GM23338 (cell line): ENCODE data around the gene TNS3. TPM values are rescaled to one million over a fixed set of nuclear protein-coding genes. Genes with fewer than 3 reads are reported as not detected.

Source experiments
- ATAC-seq: fragments of 200-7000 bp; cut with Tn5 transposase; 3 replicates; pipeline ENCODE4 v1.9.1; 2020
- DNase-seq: peaks from one replicate; pipeline ENCODE4 v3.0.0-alpha.2; 2015; ENCODE audit warnings: low spot score
- H2AFZ ChIP-seq: fragments of 200-600 bp; sonication (generic); 2 replicates; pipeline ENCODE4 v1.8.0; 2016; ENCODE audit warnings: antibody characterized with exemption, mild to moderate bottlenecking, moderate library complexity
- H3F3A ChIP-seq: fragments of 200-600 bp; sonication (generic); replicated peaks from 2 replicates; pipeline ENCODE4 v1.8.0; 2017; ENCODE audit warnings: antibody characterized with exemption, mixed run types, low read depth
- H3K27ac ChIP-seq: fragments of 200-600 bp; sonication (generic); 2 replicates; pipeline ENCODE4 v1.6.1; 2016; ENCODE audit warnings: low read depth
- H3K27me3 ChIP-seq: fragments of 200-600 bp; sonication (generic); 2 replicates; pipeline ENCODE4 v1.8.0; 2016; ENCODE audit warnings: mild to moderate bottlenecking, mixed run types, moderate library complexity; ENCODE audit not compliant: insufficient read depth
- H3K36me3 ChIP-seq: fragments of 200-600 bp; sonication (generic); 2 replicates; pipeline ENCODE4 v1.8.0; 2016; ENCODE audit warnings: mild to moderate bottlenecking; ENCODE audit not compliant: insufficient read depth
- H3K4me1 ChIP-seq: fragments of 200-600 bp; sonication (generic); 2 replicates; pipeline ENCODE4 v1.8.0; 2016; ENCODE audit warnings: mild to moderate bottlenecking, moderate library complexity; ENCODE audit not compliant: insufficient read depth
- H3K4me2 ChIP-seq: fragments of 200-600 bp; sonication (generic); 2 replicates; pipeline ENCODE4 v1.7.1; 2017; ENCODE audit warnings: mixed run types
- H3K4me3 ChIP-seq: fragments of 200-600 bp; sonication (generic); 2 replicates; pipeline ENCODE4 v1.6.1; 2016; ENCODE audit warnings: mixed run types
- H3K79me2 ChIP-seq: fragments of 200-600 bp; sonication (generic); replicated peaks from 2 replicates; pipeline ENCODE4 v1.8.0; 2017; ENCODE audit warnings: mild to moderate bottlenecking; ENCODE audit not compliant: insufficient read depth
- H3K9me2 ChIP-seq: fragments of 200-600 bp; sonication (generic); 2 replicates; pipeline ENCODE4 v1.8.0; 2017; ENCODE audit not compliant: insufficient read depth
- H4K20me1 ChIP-seq: fragments of 200-600 bp; sonication (generic); replicated peaks from 2 replicates; pipeline ENCODE4 v1.8.0; 2017; ENCODE audit warnings: mild to moderate bottlenecking; ENCODE audit not compliant: insufficient read depth
- H3K27ac Mint-ChIP-seq: 2 replicates; pipeline ENCODE4 v1.8.0; 2020; ENCODE audit warnings: inconsistent platforms, mild to moderate bottlenecking, moderate library complexity, mixed read lengths
- H3K27me3 Mint-ChIP-seq: 3 replicates; pipeline ENCODE4 v1.8.0; 2022; ENCODE audit warnings: low read depth, mild to moderate bottlenecking, moderate library complexity, mixed read lengths, inconsistent platforms; ENCODE audit not compliant: insufficient read depth, poor library complexity
- H3K36me3 Mint-ChIP-seq: 3 replicates; pipeline ENCODE4 v1.8.0; 2021; ENCODE audit warnings: low read depth, mild to moderate bottlenecking, inconsistent platforms, moderate library complexity, mixed read lengths
- H3K4me1 Mint-ChIP-seq: 3 replicates; pipeline ENCODE4 v1.8.0; 2020; ENCODE audit warnings: mild to moderate bottlenecking, inconsistent platforms, mixed read lengths
- H3K4me3 Mint-ChIP-seq: 3 replicates; pipeline ENCODE4 v1.8.0; 2021; ENCODE audit warnings: moderate library complexity, mild to moderate bottlenecking, inconsistent platforms, mixed read lengths
- H3K9me3 Mint-ChIP-seq: 3 replicates; pipeline ENCODE4 v1.8.0; 2020; ENCODE audit warnings: moderate library complexity, mild to moderate bottlenecking, inconsistent platforms, mixed read lengths
- POLR2AphosphoS5 ChIP-seq: IDR thresholded peaks from 2 replicates; pipeline ENCODE4 v1.6.1; 2016; ENCODE audit warnings: antibody characterized with exemption, low read depth
- ZNF114 ChIP-seq: fragments of 250-450 bp; sonication (Bioruptor Pico); IDR thresholded peaks from 2 replicates; pipeline ENCODE4 v1.5.0; 2020; ENCODE audit warnings: mild to moderate bottlenecking, moderate library complexity
- ZNF331 ChIP-seq: fragments of 250-450 bp; sonication (Bioruptor Pico); IDR thresholded peaks from 2 replicates; pipeline ENCODE4 v1.5.0; 2020; ENCODE audit warnings: low read depth, mild to moderate bottlenecking, moderate library complexity
- polyA plus RNA-seq: library from polyadenylated mRNA; unstranded; fragments of >200 nt; fragmentation: Nextera tagmentation; extraction: Ambion mirVana; gene quantifications from 2 replicates; pipeline ENCODE4 v1.2.1, GENCODE V29; 2016
- total RNA-seq: library from RNA; depleted of rRNA; stranded (reverse); fragments of >200 nt; shearing (Covaris generic); gene quantifications from 2 replicates; pipeline ENCODE4 v1.2.3, GENCODE V29; 2014
- TF ChIP-seq, protein P1 (sequence below), 2 experiments: fragments of 200-600 bp in 1 of 2; sonication (generic) in 1 of 2; conservative IDR thresholded peaks; 2 replicates each; pipeline versions ENCODE4 v1.5.1 to v1.6.1; 2016 to 2017; ENCODE audit warnings: antibody characterized with exemption in 2 of 2, low read depth in 2 of 2, mild to moderate bottlenecking in 2 of 2, moderate library complexity in 1 of 2
- TF ChIP-seq, protein P2 (sequence below): IDR thresholded peaks from 2 replicates; pipeline ENCODE4 v1.6.1; 2016; ENCODE audit warnings: antibody characterized with exemption
- TF ChIP-seq, protein P3 (sequence below): fragments of 250-450 bp; sonication (Bioruptor Pico); IDR thresholded peaks from 2 replicates; pipeline ENCODE4 v1.5.0; 2020; ENCODE audit warnings: mild to moderate bottlenecking, moderate library complexity

The TNS3 gene
- total and polyA plus RNA-seq, 2 experiments from 2014 or later: 6.2 to 28.7 TPM

DNA sequence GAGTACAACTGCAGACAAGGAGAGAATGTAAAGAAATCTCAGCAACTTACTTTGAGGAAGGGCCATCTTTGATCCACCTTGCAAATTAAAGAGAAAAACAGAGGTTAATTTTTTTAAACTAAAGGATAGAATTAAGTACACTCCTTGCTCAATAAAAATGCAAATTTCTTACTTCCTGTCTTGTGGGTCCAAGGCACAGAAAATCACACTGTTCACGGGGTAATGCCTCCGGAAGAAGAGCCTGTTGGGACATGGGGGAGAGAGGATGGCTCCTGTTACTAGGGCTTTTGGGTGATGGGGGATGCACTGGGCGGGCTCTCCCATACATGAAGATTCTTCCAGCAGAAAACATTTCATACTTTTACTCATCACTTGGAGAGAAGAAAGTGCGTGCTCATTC lies 301.8 kb downstream of the TNS3 start (continued):
- TF ChIP-seq, protein P1, sequence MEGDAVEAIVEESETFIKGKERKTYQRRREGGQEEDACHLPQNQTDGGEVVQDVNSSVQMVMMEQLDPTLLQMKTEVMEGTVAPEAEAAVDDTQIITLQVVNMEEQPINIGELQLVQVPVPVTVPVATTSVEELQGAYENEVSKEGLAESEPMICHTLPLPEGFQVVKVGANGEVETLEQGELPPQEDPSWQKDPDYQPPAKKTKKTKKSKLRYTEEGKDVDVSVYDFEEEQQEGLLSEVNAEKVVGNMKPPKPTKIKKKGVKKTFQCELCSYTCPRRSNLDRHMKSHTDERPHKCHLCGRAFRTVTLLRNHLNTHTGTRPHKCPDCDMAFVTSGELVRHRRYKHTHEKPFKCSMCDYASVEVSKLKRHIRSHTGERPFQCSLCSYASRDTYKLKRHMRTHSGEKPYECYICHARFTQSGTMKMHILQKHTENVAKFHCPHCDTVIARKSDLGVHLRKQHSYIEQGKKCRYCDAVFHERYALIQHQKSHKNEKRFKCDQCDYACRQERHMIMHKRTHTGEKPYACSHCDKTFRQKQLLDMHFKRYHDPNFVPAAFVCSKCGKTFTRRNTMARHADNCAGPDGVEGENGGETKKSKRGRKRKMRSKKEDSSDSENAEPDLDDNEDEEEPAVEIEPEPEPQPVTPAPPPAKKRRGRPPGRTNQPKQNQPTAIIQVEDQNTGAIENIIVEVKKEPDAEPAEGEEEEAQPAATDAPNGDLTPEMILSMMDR (conservative IDR thresholded peaks at IDR 0.05; ENCODE audit: low read depth in 2 of 2): no peak

DNA sequence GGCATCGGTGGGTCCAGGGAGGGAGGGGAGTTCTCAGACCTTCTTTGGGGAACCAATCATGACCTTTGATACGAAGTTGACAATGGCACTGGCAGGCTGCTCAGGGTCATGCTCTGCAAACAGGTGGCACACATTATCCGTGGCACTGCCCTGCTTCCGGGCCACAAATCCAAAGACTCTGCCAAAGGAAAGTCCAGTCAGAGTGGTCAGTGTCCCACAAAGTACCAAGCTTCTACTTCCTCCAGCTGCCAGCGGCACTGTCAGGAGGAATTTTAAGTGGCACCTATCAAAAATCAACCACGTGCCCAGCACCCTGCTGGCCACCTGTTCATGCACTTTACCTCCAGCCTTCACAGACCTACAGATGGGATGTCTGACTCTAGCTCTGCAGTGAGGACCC lies 303.9 kb downstream of the TNS3 start:
- H3F3A ChIP-seq: no peaks in the 10 kb centered on the region
- Mint-ChIP-seq H3K4me3 (no peak overlapping the region), H3K27ac (no peak overlapping the region), H3K36me3 (peaks cover 3% of the 10 kb centered on the region; the same call in 2 of the 3 replicates), H3K4me1 (no peaks in the 10 kb centered on the region), H3K9me3 (no peaks in the 10 kb centered on the region; the same call in 2 of the 3 replicates), H3K27me3 (peaks cover 4% of the 10 kb centered on the region)
- H3K36me3 ChIP-seq: no peaks in the 10 kb centered on the region
- no peaks in the 10 kb centered on the region for H3K9me2 ChIP-seq
- TF ChIP-seq POLR2AphosphoS5: no peak
- no peak for TF ChIP-seq ZNF114 (CRISPR knock-in tag)
- TF ChIP-seq, protein P2, sequence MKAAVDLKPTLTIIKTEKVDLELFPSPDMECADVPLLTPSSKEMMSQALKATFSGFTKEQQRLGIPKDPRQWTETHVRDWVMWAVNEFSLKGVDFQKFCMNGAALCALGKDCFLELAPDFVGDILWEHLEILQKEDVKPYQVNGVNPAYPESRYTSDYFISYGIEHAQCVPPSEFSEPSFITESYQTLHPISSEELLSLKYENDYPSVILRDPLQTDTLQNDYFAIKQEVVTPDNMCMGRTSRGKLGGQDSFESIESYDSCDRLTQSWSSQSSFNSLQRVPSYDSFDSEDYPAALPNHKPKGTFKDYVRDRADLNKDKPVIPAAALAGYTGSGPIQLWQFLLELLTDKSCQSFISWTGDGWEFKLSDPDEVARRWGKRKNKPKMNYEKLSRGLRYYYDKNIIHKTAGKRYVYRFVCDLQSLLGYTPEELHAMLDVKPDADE: no peak
- TF ChIP-seq, protein P1 (conservative IDR thresholded peaks at IDR 0.05; ENCODE audit: low read depth in 2 of 2): no peak
- TF ChIP-seq, protein P3, sequence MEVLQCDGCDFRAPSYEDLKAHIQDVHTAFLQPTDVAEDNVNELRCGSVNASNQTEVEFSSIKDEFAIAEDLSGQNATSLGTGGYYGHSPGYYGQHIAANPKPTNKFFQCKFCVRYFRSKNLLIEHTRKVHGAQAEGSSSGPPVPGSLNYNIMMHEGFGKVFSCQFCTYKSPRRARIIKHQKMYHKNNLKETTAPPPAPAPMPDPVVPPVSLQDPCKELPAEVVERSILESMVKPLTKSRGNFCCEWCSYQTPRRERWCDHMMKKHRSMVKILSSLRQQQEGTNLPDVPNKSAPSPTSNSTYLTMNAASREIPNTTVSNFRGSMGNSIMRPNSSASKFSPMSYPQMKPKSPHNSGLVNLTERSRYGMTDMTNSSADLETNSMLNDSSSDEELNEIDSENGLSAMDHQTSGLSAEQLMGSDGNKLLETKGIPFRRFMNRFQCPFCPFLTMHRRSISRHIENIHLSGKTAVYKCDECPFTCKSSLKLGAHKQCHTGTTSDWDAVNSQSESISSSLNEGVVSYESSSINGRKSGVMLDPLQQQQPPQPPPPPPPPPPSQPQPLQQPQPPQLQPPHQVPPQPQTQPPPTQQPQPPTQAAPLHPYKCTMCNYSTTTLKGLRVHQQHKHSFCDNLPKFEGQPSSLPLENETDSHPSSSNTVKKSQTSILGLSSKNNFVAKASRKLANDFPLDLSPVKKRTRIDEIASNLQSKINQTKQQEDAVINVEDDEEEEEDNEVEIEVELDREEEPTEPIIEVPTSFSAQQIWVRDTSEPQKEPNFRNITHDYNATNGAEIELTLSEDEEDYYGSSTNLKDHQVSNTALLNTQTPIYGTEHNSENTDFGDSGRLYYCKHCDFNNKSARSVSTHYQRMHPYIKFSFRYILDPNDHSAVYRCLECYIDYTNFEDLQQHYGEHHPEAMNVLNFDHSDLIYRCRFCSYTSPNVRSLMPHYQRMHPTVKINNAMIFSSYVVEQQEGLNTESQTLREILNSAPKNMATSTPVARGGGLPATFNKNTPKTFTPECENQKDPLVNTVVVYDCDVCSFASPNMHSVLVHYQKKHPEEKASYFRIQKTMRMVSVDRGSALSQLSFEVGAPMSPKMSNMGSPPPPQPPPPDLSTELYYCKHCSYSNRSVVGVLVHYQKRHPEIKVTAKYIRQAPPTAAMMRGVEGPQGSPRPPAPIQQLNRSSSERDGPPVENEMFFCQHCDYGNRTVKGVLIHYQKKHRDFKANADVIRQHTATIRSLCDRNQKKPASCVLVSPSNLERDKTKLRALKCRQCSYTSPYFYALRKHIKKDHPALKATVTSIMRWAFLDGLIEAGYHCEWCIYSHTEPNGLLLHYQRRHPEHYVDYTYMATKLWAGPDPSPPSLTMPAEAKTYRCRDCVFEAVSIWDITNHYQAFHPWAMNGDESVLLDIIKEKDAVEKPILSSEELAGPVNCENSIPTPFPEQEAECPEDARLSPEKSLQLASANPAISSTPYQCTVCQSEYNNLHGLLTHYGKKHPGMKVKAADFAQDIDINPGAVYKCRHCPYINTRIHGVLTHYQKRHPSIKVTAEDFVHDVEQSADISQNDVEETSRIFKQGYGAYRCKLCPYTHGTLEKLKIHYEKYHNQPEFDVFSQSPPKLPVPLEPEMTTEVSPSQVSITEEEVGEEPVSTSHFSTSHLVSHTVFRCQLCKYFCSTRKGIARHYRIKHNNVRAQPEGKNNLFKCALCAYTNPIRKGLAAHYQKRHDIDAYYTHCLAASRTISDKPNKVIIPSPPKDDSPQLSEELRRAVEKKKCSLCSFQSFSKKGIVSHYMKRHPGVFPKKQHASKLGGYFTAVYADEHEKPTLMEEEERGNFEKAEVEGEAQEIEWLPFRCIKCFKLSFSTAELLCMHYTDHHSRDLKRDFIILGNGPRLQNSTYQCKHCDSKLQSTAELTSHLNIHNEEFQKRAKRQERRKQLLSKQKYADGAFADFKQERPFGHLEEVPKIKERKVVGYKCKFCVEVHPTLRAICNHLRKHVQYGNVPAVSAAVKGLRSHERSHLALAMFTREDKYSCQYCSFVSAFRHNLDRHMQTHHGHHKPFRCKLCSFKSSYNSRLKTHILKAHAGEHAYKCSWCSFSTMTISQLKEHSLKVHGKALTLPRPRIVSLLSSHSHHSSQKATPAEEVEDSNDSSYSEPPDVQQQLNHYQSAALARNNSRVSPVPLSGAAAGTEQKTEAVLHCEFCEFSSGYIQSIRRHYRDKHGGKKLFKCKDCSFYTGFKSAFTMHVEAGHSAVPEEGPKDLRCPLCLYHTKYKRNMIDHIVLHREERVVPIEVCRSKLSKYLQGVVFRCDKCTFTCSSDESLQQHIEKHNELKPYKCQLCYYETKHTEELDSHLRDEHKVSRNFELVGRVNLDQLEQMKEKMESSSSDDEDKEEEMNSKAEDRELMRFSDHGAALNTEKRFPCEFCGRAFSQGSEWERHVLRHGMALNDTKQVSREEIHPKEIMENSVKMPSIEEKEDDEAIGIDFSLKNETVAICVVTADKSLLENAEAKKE (CRISPR knock-in tag): no peak
- no peak for TF ChIP-seq ZNF331 (CRISPR knock-in tag)
- H2AFZ ChIP-seq: no peak overlapping the region
- no peaks in the 10 kb centered on the region for H3K27me3 ChIP-seq
- no peaks in the 10 kb centered on the region for H4K20me1 ChIP-seq
- no peak overlapping the region for H3K4me2 ChIP-seq
- no peak for ATAC-seq
- no peaks in the 10 kb centered on the region for H3K4me1 ChIP-seq
- no peak overlapping the region for H3K27ac ChIP-seq
- no peak overlapping the region for H3K4me3 ChIP-seq
- DNase-seq: no peak
- H3K79me2 ChIP-seq: no peaks in the 10 kb centered on the region
